Colonic mucosa (tissue), 4 donors: ENCODE data around the gene TBL3. TPM values are rescaled to one million over a fixed set of nuclear protein-coding genes. Genes with fewer than 3 reads are reported as not detected.

ENCODE experiments used
- DNase-seq: peaks from one replicate; pipeline ENCODE4 v3.0.0-alpha.2; 2020
- H3K27ac ChIP-seq: fragments of 200-600 bp; one replicate; pipeline ENCODE4 v1.8.0; 2021
- H3K27me3 ChIP-seq: fragments of 200-600 bp; one replicate; pipeline ENCODE4 v1.8.0; 2021
- H3K36me3 ChIP-seq: fragments of 200-600 bp; one replicate; pipeline ENCODE4 v1.8.0; 2021
- H3K4me1 ChIP-seq: fragments of 200-600 bp; one replicate; pipeline ENCODE4 v1.8.0; 2021; ENCODE audit warnings: mild to moderate bottlenecking
- H3K4me3 ChIP-seq: fragments of 200-600 bp; one replicate; pipeline ENCODE4 v1.8.0; 2021
- H3K9ac ChIP-seq, 2 donors: one replicate each; pipeline ENCODE4 v1.7.0; 2013; ENCODE audit warnings: control low read depth in 2 of 2, low read depth in 2 of 2, low read length in 2 of 2
- H3K9me3 ChIP-seq: fragments of 200-600 bp; one replicate; pipeline ENCODE4 v1.8.0; 2021
- intact Hi-C: fragments of 100-400 bp; cut with DNase I; formaldehyde crosslinking; loops from one replicate; pipeline ENCODE4 v1.14.1; 2022
- total RNA-seq, 2 donors: library from RNA; stranded (reverse); fragmentation: NEBNext Ultra II Directional in 1 of 2; extraction: Animal tissue kit (Norgen Biotek cat#: 25700) in 1 of 2; gene quantifications; one replicate each; pipeline ENCODE4 v1.2.1, GENCODE V29; 2021
- TF ChIP-seq, protein P1 (sequence below): fragments of 200-600 bp; IDR thresholded peaks from one replicate; pipeline ENCODE4 v1.8.0; 2022; ENCODE audit warnings: antibody characterized with exemption, mild to moderate bottlenecking
- donor health status: healthy.
- donor health status: DM: no; HTN: no; CAD: no.
- donor health status: DM: no; HTN: no; CAD: no.

TBL3 gene
- total RNA-seq, 2 donors from 2014 or later = 19.4 to 43.1 TPM

DNA sequence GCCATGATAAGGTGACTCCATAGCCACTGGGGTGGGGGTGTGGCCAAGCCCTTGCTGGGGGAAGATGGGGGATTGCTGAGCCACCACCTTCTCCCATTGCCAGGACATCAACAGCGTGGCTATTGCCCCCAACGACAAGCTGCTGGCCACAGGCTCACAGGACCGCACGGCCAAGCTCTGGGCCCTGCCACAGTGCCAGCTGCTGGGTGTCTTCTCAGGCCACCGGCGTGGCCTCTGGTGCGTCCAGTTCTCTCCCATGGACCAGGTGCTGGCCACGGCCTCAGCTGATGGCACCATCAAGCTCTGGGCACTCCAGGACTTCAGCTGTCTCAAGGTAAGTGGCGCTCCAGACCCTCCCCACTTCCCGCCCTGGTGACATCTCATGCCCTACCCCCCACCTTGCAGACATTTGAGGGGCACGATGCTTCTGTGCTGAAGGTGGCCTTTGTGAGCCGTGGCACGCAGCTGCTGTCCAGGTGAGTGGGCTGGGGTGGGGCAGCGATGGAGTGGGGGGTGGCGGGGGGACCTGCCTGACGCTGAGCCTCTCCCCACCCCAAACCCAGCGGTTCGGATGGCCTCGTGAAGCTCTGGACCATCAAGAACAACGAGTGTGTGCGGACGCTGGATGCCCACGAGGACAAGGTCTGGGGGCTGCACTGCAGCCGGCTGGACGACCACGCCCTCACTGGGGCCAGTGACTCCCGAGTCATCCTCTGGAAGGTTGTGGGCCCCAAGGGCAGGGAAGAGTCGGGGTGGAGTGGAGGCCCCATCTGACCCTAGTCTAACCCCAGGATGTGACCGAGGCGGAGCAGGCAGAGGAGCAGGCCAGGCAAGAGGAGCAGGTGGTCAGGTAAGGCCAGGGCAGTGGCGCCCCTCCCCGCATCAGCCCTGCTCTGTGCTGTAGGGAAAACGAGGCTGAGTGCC, 5.4 kb downstream of the TBL3 start:
- Histone ChIP-seq H3K9ac (no peak overlapping the region), H3K4me1 (peaks cover 7% of the 10 kb centered on the region), H3K4me3 (no peak overlapping the region), H3K27me3 (peaks cover 8% of the 10 kb centered on the region), H3K27ac (no peak overlapping the region), H3K36me3 (peaks cover 14% of the 10 kb centered on the region), H3K9me3 (no peaks in the 10 kb centered on the region)
- no peak for DNase-seq
- intact Hi-C loops = no loop called here
- TF ChIP-seq, protein P1, sequence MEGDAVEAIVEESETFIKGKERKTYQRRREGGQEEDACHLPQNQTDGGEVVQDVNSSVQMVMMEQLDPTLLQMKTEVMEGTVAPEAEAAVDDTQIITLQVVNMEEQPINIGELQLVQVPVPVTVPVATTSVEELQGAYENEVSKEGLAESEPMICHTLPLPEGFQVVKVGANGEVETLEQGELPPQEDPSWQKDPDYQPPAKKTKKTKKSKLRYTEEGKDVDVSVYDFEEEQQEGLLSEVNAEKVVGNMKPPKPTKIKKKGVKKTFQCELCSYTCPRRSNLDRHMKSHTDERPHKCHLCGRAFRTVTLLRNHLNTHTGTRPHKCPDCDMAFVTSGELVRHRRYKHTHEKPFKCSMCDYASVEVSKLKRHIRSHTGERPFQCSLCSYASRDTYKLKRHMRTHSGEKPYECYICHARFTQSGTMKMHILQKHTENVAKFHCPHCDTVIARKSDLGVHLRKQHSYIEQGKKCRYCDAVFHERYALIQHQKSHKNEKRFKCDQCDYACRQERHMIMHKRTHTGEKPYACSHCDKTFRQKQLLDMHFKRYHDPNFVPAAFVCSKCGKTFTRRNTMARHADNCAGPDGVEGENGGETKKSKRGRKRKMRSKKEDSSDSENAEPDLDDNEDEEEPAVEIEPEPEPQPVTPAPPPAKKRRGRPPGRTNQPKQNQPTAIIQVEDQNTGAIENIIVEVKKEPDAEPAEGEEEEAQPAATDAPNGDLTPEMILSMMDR = no peak

DNA sequence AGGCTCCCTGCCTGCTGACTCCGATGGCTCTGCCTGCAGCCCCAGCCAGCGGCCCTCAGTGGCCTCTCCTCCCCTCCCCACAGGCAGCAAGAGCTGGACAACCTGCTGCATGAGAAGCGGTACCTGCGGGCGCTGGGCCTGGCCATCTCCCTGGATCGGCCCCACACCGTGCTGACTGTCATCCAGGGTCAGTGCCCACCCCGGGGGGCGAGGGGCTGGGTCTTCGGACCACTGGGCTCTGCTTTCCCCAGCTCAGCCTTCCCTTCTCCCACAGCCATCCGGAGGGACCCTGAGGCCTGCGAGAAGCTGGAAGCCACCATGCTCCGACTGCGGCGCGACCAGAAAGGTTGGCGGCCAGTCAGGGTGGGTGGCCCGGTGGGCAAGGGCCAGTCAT, 6.0 kb downstream of the TBL3 start:
- Histone ChIP-seq H3K27ac (no peak overlapping the region), H3K9ac (no peak overlapping the region), H3K4me3 (no peak overlapping the region), H3K4me1 (peaks cover 6% of the 10 kb centered on the region), H3K9me3 (no peaks in the 10 kb centered on the region), H3K36me3 (peaks cover 14% of the 10 kb centered on the region), H3K27me3 (peaks cover 8% of the 10 kb centered on the region)
- TF ChIP-seq, protein P1 = no peak
- no peak for DNase-seq
- intact Hi-C loops = no loop called here

DNA sequence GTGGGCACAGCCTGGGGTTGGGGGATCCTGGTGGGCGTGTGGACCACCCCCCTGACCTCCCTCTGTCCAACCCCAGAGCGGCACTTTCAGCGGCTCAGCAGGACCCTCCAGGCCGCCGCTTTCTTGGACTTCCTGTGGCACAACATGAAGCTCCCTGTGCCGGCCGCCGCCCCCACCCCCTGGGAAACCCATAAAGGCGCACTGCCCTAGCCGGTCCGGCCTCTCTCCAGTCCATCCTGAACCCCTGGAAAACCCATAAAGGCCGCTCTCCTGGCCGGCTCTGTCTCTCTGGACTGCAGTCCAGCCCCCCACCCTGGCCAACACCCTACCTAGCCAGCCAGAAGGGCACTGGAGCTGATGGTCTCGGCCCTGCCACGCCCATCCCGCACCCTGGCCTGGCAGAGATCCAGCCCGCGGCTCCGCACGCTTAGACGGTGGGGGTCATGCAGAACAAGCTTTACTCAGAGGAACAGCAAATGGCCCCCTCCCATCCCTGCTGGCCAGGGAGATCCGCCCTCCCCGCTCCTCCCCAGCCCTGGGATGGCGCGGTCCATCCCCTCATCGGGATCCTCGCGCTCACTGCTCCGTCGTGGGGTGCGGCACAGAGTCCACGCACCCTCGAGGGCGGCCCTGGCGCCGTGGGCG, 6.7 kb downstream of the TBL3 start:
- peak overlapping the region; percentile 93 for H3K27ac ChIP-seq
- peaks cover 10% of the 10 kb centered on the region for H3K4me1 ChIP-seq
- peaks cover 8% of the 10 kb centered on the region for H3K27me3 ChIP-seq
- no peak for DNase-seq
- H3K4me3 ChIP-seq = peak overlapping the region; percentile 39
- peak overlapping the region; percentile 31 to 72 for H3K9ac ChIP-seq
- intact Hi-C loops = no loop called here
- TF ChIP-seq, protein P1 = no peak
- H3K36me3 ChIP-seq = peaks cover 14% of the 10 kb centered on the region
- H3K9me3 ChIP-seq = no peaks in the 10 kb centered on the region

DNA sequence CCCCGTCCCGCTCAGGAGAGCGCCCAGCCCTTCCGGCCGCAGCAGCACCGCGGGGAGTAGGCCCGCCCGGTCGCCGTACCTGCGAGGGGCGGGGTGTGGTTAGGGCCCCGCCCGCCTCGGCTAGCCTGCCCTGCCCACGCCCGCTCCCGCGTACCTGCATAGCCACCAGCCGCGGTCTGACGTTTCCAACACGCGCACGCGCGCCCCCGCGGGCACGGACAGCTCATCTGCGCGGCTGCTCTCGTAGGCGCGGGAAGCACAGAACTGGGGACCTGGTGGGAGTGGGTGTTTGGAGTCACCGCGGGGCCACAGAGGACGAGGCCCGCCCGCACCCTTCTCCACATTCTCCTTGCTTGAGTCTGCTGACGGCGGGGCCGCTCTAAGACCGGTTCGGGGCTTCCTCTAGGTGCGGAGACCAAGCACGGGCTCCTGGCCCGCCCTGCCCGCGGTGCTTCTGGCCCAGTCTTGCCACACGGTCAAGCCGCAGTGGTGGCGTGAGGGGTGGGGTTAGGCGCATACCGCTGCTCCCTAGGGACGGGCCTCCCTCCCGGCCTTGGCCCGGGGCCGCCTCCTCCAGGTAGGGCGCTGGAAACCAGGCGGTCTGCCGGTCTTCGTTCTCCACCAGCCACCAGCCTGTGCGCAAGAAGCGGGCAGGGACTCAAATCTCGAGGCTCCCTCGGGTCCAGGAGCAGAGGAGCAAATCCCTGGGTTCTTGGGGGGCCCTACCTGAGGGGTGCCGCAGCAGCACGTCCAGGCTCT, 7.6 kb downstream of the TBL3 start:
- intact Hi-C loops = no loop called here
- peak; percentile 92 for DNase-seq
- peaks cover 14% of the 10 kb centered on the region for H3K36me3 ChIP-seq
- H3K4me1 ChIP-seq = peaks cover 11% of the 10 kb centered on the region
- H3K9me3 ChIP-seq = no peaks in the 10 kb centered on the region
- H3K9ac ChIP-seq = peak overlapping the region; percentile 72 to 81
- H3K27me3 ChIP-seq = peaks cover 8% of the 10 kb centered on the region
- peak overlapping the region; percentile 93 for H3K27ac ChIP-seq
- TF ChIP-seq, protein P1 = no peak
- peak overlapping the region; percentile 39 for H3K4me3 ChIP-seq
